GM12801 (cell line): ENCODE measurements around the gene ANKS1B.

Experiments used
- CTCF ChIP-seq: IDR thresholded peaks from one replicate; pipeline ENCODE4 v1.5.1; 2011; ENCODE audit warnings: control low read depth; ENCODE audit not compliant: insufficient read length; ENCODE audit errors: extremely low read depth

ANKS1B gene

DNA sequence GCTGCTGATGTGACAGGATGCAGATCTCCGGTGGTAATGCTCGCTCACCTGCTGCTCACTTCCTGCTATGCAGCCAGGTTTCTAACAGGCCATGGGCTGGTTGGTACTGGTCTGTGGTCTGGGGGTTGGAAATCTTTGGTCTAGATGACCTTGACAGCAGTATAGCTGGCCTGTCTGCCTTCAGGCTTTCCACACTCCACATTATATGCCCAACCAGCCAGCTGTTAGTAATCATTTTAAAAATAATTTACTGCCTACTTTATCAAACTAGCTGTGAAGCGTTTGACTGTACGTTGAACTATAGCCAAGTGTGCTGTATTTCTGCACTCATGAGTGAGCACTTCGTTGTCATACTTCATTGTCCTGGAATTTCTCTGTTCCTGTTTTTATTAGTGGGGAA is 761.2 kb downstream of the ANKS1B start:
- no peak for TF ChIP-seq CTCF

- TF ChIP-seq CTCF, result no peak
Observed at GRCh38 chr12:99213047-99213446, 771.7 kb downstream of the ANKS1B start.

GRCh38 chr12:99212275-99212674 is 772.5 kb downstream of the ANKS1B start:
- TF ChIP-seq CTCF, result no peak

GRCh38 chr12:99205111-99205510 is 779.6 kb downstream of the ANKS1B start:
- TF ChIP-seq CTCF, result no peak

DNA sequence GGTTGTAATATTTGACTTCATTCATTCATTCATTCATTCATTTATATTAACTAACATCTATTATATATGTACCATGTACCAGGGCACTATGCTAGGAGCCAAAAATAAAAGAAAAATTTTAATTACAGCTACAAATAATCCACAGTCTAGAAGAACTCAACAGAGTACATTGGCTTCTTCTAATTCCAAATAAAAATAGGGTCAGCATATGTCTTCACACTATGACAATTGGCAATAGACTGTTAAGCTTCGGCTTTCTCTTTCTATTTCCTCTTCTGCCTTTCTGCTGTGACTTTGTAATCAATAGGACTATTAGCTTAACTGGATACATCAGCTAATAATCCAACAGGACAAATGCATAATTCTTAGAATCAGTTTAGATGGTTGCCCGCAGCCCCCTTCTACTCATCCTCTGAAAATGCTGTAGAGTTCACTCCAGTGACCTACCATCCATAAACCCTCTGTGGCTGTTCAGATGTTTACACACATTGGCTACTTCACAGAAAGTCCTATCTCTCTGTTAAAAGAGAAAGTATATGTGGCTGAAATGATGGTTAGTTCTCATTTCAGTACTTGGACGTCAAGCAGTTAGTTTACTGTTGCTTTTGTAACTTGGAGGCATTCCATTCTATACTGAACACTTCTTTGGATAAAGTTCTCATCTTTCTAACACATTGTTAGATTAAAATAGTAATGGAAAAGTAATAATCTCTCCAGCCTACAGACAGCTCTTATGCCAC is 782.7 kb downstream of the ANKS1B start:
- TF ChIP-seq CTCF, result no peak

DNA sequence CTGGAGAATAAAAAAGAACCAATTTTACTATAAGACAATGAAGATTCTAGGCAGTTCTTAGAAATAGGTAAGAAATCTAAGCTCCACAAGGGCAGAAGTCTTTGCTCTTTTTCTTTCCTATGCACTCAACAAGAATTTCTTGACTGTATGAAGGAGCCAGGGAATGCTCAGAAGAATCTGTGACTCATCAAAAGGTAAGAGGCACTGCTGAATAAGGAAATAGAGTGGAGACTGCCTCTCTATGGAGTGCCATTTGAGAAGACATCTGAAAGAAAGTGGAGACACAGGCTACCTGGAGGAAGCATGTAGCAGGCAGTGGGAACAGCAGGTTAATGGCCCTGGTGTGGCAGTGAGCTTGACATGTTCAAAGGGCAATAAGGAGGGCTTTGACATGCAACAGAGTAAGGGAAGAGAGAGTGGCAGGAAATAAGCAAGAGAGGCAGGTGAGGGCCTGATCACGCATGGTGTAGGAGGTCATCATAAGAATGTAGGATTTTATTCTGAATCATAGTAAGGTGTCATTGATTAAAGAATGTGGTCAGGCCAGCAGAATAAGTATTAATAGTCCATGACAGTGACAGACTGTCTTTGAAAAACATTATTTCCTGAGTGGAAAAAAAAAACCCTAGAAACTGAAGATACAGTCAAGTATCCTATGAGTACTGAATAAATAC is 783.9 kb downstream of the ANKS1B start:
- TF ChIP-seq CTCF, result no peak

DNA sequence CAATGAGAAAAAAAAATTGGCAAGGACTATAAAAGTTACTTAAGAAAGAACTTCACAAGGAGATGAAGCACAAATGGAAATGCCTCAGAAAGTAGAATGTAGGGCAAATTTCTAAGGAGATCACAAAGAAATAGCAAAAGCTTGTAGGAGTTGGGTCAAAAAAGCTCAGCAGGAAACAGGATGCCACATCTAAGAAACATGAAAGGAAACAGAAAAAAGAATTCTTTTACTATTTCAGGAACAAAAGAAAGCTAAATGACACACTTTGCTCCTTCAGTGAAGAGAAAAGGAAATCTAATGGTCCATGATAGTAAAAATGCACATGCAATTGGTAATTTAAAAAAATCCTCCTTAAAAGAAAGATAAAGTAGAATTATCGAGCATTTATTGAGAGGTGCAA is 789.3 kb downstream of the ANKS1B start:
- TF ChIP-seq CTCF, result no peak
